ENCODE results near the gene EIF3I.

EIF3I gene

DNA sequence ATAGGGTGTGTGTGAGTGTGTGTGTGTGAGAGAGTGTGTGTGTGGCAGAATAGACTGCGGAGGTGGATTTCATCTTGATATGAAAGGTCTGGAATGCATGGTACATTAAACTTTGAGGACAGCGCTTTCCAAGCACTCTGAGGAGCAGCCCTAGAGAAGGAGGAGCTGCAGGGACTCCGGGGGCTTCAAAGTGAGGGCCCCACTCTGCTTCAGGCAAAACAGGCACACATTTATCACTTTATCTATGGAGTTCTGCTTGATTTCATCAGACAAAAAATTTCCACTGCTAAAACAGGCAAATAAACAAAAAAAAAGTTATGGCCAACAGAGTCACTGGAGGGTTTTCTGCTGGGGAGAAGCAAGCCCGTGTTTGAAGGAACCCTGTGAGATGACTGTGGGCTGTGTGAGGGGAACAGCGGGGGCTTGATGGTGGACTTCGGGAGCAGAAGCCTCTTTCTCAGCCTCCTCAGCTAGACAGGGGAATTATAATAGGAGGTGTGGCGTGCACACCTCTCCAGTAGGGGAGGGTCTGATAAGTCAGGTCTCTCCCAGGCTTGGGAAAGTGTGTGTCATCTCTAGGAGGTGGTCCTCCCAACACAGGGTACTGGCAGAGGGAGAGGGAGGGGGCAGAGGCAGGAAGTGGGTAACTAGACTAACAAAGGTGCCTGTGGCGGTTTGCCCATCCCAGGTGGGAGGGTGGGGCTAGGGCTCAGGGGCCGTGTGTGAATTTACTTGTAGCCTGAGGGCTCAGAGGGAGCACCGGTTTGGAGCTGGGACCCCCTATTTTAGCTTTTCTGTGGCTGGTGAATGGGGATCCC is 51.4 kb downstream of the EIF3I start:
- in situ Hi-C loops (cut with MboI; ENCODE audit: low pct_unique_long_range_greater_than_20kb, low sequenced_read_pairs, unreplicated experiment) = no loop called here
- TF ChIP-seq, protein P1, sequence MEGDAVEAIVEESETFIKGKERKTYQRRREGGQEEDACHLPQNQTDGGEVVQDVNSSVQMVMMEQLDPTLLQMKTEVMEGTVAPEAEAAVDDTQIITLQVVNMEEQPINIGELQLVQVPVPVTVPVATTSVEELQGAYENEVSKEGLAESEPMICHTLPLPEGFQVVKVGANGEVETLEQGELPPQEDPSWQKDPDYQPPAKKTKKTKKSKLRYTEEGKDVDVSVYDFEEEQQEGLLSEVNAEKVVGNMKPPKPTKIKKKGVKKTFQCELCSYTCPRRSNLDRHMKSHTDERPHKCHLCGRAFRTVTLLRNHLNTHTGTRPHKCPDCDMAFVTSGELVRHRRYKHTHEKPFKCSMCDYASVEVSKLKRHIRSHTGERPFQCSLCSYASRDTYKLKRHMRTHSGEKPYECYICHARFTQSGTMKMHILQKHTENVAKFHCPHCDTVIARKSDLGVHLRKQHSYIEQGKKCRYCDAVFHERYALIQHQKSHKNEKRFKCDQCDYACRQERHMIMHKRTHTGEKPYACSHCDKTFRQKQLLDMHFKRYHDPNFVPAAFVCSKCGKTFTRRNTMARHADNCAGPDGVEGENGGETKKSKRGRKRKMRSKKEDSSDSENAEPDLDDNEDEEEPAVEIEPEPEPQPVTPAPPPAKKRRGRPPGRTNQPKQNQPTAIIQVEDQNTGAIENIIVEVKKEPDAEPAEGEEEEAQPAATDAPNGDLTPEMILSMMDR (IDR thresholded peaks at IDR 0.05; ENCODE audit: extremely low read depth, insufficient read depth, missing control alignments) = no peak
- DNase-seq (ENCODE audit: low spot score) = peak; percentile 37

DNA sequence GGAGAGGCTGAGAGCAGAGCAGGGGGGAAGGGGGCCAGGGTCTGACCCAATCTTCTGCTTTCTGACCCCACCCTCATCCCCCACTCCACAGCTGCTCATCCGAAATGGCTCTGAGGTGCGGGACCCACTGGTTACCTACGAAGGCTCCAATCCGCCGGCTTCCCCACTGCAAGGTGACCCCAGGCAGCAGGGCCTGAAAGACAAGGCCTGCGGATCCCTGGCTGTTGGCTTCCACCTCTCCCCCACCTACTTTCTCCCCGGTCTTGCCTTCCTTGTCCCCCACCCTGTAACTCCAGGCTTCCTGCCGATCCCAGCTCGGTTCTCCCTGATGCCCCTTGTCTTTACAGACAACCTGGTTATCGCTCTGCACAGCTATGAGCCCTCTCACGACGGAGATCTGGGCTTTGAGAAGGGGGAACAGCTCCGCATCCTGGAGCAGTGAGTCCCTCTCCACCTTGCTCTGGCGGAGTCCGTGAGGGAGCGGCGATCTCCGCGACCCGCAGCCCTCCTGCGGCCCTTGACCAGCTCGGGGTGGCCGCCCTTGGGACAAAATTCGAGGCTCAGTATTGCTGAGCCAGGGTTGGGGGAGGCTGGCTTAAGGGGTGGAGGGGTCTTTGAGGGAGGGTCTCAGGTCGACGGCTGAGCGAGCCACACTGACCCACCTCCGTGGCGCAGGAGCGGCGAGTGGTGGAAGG is 52.6 kb downstream of the EIF3I start:
- in situ Hi-C loops (cut with MboI; ENCODE audit: low pct_unique_long_range_greater_than_20kb, low sequenced_read_pairs, unreplicated experiment) = no loop called here
- TF ChIP-seq, protein P1 (IDR thresholded peaks at IDR 0.05; ENCODE audit: extremely low read depth, insufficient read depth, missing control alignments) = no peak
- no peak for DNase-seq (ENCODE audit: low spot score)

DNA sequence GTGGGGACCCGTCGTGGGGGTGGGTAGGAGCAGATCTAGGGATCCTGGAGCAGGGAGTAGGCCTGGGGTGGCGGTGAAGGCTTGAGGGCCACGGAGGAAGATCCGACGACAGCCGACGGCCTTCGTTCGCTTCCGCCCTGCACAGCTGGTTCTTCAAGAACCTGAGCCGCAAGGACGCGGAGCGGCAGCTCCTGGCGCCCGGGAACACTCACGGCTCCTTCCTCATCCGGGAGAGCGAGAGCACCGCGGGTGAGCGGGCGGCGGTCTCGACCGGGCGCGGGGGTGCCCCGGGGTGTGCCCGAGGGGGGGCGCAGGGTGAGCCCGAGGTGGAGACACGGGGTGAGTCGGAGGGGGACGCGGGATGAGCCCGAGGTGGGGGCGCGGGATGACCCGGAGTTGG is 53.2 kb downstream of the EIF3I start:
- no peak for DNase-seq (ENCODE audit: low spot score)
- in situ Hi-C loops (cut with MboI; ENCODE audit: low pct_unique_long_range_greater_than_20kb, low sequenced_read_pairs, unreplicated experiment) = no loop called here
- TF ChIP-seq, protein P1 (IDR thresholded peaks at IDR 0.05; ENCODE audit: extremely low read depth, insufficient read depth, missing control alignments) = no peak

DNA sequence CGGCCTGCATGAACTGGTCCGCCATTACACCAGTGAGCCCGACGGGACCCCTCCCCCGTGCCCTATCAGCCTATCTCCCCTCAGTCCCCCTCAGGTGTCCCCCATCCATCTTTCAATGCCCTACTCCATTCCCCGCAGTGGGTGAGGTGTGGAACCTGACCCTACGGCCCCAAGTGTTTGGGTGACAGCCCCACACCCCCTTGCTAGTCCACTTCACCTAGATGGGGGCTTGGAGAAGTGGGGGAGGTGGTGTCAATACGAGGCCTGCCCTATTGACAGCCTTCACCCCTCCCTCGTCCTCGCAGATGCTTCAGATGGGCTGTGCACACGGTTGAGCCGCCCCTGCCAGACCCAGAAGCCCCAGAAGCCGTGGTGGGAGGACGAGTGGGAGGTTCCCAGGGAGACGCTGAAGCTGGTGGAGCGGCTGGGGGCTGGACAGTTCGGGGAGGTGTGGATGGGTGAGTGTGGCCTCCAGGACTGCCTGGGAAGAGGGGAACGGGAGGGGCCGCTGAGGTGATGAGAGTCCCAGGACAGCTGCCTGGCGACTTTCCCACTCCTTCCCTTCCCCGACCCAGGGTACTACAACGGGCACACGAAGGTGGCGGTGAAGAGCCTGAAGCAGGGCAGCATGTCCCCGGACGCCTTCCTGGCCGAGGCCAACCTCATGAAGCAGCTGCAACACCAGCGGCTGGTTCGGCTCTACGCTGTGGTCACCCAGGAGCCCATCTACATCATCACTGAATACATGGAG is 54.0 kb downstream of the EIF3I start:
- DNase-seq (ENCODE audit: low spot score) = no peak
- in situ Hi-C loops (cut with MboI; ENCODE audit: low pct_unique_long_range_greater_than_20kb, low sequenced_read_pairs, unreplicated experiment) = no loop called here
- TF ChIP-seq, protein P1 (IDR thresholded peaks at IDR 0.05; ENCODE audit: extremely low read depth, insufficient read depth, missing control alignments) = no peak

All from GM13977 (cell line).